ENCODE measurements around the gene ITGB5. TPM values are rescaled to one million over a fixed set of nuclear protein-coding genes. Genes with fewer than 3 reads are reported as not detected.

The ITGB5 gene
- total RNA-seq, 6 experiments from 2014 or later = 61.3 to 125 (median 98.4) TPM

GRCh38 chr3:124823648-124824047, 63.5 kb downstream of the ITGB5 start:
- Histone ChIP-seq H3K4me1 (peaks cover 0 to 4% (median under 1%) of the 10 kb centered on the region in 4 donors), H3K4me3 (no peak overlapping the region), H3K9me3 (no peaks in the 10 kb centered on the region), H3K27ac (no peak overlapping the region), H3K27me3 (no peaks in the 10 kb centered on the region), H3K36me3 (no peaks in the 10 kb centered on the region)
- no peak for TF ChIP-seq CTCF (IDR thresholded peaks at IDR 0.05)
- no peak for TF ChIP-seq POLR2A (IDR thresholded peaks at IDR 0.05)
- no peak for DNase-seq
- no peak for ATAC-seq
- WGBS (ENCODE audit: insufficient coverage, low coverage, low lambda C conversion rate, missing lambda C conversion rate) = 100% methylated on average over 2 of the region's 2 CpGs
- intact Hi-C loops (cut with DNase I) = no loop called here

GRCh38 chr3:124823206-124823605, 64.0 kb downstream of the ITGB5 start:
- Histone ChIP-seq H3K27ac (no peak overlapping the region), H3K4me3 (no peak overlapping the region), H3K9me3 (no peaks in the 10 kb centered on the region), H3K36me3 (no peaks in the 10 kb centered on the region), H3K4me1 (peaks cover 0 to 6% (median 3%) of the 10 kb centered on the region in 4 donors), H3K27me3 (no peaks in the 10 kb centered on the region)
- whole genome bisulfite sequencing (ENCODE audit: insufficient coverage, low coverage, low lambda C conversion rate, missing lambda C conversion rate) = 88% methylated on average over 1 of the region's 1 CpG
- DNase-seq = no peak
- no peak for TF ChIP-seq CTCF (IDR thresholded peaks at IDR 0.05)
- no peak for TF ChIP-seq POLR2A (IDR thresholded peaks at IDR 0.05)
- intact Hi-C loops (cut with DNase I) = no loop called here
- ATAC-seq = no peak

GRCh38 chr3:124821356-124821755, 65.8 kb downstream of the ITGB5 start:
- H3K4me1 ChIP-seq = peaks cover 0 to 11% (median 3%) of the 10 kb centered on the region in 4 donors
- intact Hi-C loops (cut with DNase I) = no loop called here
- no peak for TF ChIP-seq POLR2A (IDR thresholded peaks at IDR 0.05)
- TF ChIP-seq CTCF (IDR thresholded peaks at IDR 0.05) = no peak
- WGBS (ENCODE audit: insufficient coverage, low coverage, low lambda C conversion rate, missing lambda C conversion rate) = 100% methylated on average over 2 of the region's 6 CpGs
- no peaks in the 10 kb centered on the region for H3K27me3 ChIP-seq
- H3K4me3 ChIP-seq = no peak overlapping the region
- DNase-seq (no peak), ATAC-seq (peak in 2 of 4 donors; percentile 18 to 52)
- peaks cover 0 to 8% (median 2%) of the 10 kb centered on the region in 4 donors for H3K36me3 ChIP-seq
- no peak overlapping the region for H3K27ac ChIP-seq
- H3K9me3 ChIP-seq = no peaks in the 10 kb centered on the region

GRCh38 chr3:124818398-124819091, 68.6 kb downstream of the ITGB5 start:
- peaks cover 0 to 29% (median 14%) of the 10 kb centered on the region in 4 donors for H3K4me1 ChIP-seq
- no peak for TF ChIP-seq CTCF (IDR thresholded peaks at IDR 0.05)
- no peak for TF ChIP-seq POLR2A (IDR thresholded peaks at IDR 0.05)
- DNase-seq (no peak), ATAC-seq (peak in 1 of 4 donors; percentile 24)
- 33% methylated on average over 6 of the region's 9 CpGs for WGBS (ENCODE audit: insufficient coverage, low coverage, low lambda C conversion rate, missing lambda C conversion rate)
- intact Hi-C loops (cut with DNase I) = no loop called here
- H3K36me3 ChIP-seq = peaks cover 0 to 8% (median 2%) of the 10 kb centered on the region in 4 donors
- H3K4me3 ChIP-seq = no peak overlapping the region
- no peaks in the 10 kb centered on the region for H3K27me3 ChIP-seq
- no peaks in the 10 kb centered on the region for H3K9me3 ChIP-seq
- H3K27ac ChIP-seq = no peak overlapping the region

Measured in right lobe of liver (tissue), 6 donors.